ACC112 (cell line): Measurements from ENCODE around the gene B3GLCT.

Experiments used
- H2AFZ ChIP-seq: fragments of 200-600 bp; sonication (generic); one replicate; pipeline ENCODE4 v1.6.0; 2017; ENCODE audit warnings: antibody characterized with exemption, low read length; ENCODE audit not compliant: unreplicated experiment
- H3K27ac ChIP-seq: fragments of 200-600 bp; sonication (generic); 2 replicates; pipeline ENCODE4 v1.5.1; 2014; ENCODE audit warnings: low read depth, mild to moderate bottlenecking, antibody characterized with exemption, low read length, moderate library complexity
- H3K27me3 ChIP-seq: fragments of 200-600 bp; sonication (generic); 2 replicates; pipeline ENCODE4 v1.6.1; 2014; ENCODE audit warnings: mild to moderate bottlenecking, antibody characterized with exemption, low read length, moderate library complexity, mixed read lengths; ENCODE audit not compliant: insufficient read depth
- H3K36me3 ChIP-seq: fragments of 200-600 bp; sonication (generic); 2 replicates; pipeline ENCODE4 v1.6.1; 2016; ENCODE audit warnings: mild to moderate bottlenecking, antibody characterized with exemption, low read length, moderate library complexity, mixed read lengths; ENCODE audit not compliant: insufficient read depth
- H3K4me1 ChIP-seq: fragments of 200-600 bp; sonication (generic); one replicate; pipeline ENCODE4 v1.6.1; 2016; ENCODE audit warnings: low read length, mixed read lengths; ENCODE audit not compliant: insufficient read depth, unreplicated experiment, control insufficient read depth
- H3K4me3 ChIP-seq: fragments of 200-600 bp; sonication (generic); 2 replicates; pipeline ENCODE4 v1.5.1; 2014; ENCODE audit warnings: mild to moderate bottlenecking, low read depth, low read length
- H3K79me2 ChIP-seq: fragments of 200-600 bp; sonication (generic); one replicate; pipeline ENCODE4 v1.6.0; 2016; ENCODE audit warnings: low read length; ENCODE audit not compliant: control insufficient read depth, unreplicated experiment, insufficient read depth

B3GLCT gene

DNA sequence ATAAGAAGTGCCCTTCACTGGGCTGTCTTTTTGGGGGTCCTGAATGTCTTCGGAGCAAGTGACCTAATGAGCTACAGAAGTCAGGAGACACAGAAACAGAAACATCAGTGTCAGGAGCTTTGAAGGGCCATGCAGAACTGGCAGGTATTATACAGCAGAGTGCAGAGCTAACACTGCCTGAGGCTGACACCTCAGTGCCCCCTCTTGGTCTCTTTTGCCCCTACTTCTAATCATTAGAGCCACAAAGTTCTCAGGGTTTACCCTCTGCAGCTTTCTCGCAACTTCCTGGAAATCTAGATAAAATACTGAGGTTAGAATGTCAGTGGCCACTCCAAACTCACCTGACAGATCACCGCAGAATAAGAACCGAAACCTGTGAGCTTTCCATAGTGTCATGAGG, 172.7 kb downstream of the B3GLCT start:
- Histone ChIP-seq H3K27ac (no peak overlapping the region), H3K79me2 (no peaks in the 10 kb centered on the region), H2AFZ (no peak overlapping the region), H3K27me3 (peaks cover 34% of the 10 kb centered on the region), H3K36me3 (no peaks in the 10 kb centered on the region), H3K4me3 (no peak overlapping the region), H3K4me1 (no peaks in the 10 kb centered on the region)

GRCh38 chr13:31374682-31375081, 174.9 kb downstream of the B3GLCT start:
- H3K4me1 ChIP-seq = no peaks in the 10 kb centered on the region
- H3K27ac ChIP-seq = no peak overlapping the region
- H2AFZ ChIP-seq = no peak overlapping the region
- H3K4me3 ChIP-seq = no peak overlapping the region
- peaks cover 48% of the 10 kb centered on the region for H3K27me3 ChIP-seq
- no peaks in the 10 kb centered on the region for H3K36me3 ChIP-seq
- H3K79me2 ChIP-seq = no peaks in the 10 kb centered on the region

DNA sequence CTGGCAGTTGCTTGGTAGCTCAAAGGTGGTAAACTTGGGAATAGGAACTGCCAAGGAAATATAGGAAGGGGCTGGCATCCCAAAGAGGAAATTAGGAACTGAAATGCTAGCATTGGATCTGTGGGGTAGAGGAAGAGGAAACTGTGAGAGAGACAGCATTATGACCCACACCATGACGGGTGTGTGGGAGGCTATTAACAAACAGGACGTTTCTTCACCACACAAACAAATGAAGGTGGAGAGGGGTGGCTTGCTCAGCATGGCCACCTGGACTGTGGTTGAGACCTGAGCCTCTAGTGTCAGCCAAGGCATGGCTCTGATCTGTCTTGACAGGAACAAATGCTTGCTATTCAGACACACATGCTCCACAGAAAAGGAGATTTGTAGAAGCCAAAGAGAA, 178.2 kb downstream of the B3GLCT start:
- H2AFZ ChIP-seq = no peak overlapping the region
- no peaks in the 10 kb centered on the region for H3K36me3 ChIP-seq
- H3K79me2 ChIP-seq = no peaks in the 10 kb centered on the region
- peaks cover 26% of the 10 kb centered on the region for H3K27me3 ChIP-seq
- H3K27ac ChIP-seq = no peak overlapping the region
- no peak overlapping the region for H3K4me3 ChIP-seq
- H3K4me1 ChIP-seq = no peaks in the 10 kb centered on the region

DNA sequence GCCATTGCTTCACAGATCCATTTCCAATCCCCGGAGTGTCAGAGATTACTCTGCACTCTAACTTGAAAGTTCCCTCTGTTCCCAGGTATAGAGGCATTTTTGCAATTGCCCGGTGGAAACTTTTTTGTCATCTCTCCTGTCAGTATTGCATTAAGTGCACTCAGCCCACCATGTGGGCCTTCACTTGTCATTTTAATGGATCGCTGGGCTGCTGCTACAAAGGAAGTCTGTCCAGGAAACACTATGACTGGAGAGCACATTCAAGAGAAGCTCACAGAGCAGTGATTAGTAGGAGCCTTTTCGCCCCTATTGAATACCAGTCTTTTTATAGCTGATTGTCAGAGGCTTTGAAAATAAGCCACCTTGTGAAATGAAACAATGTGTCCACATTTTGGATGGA, 180.9 kb downstream of the B3GLCT start:
- Histone ChIP-seq H3K4me1 (no peaks in the 10 kb centered on the region), H3K36me3 (no peaks in the 10 kb centered on the region), H3K27me3 (peaks cover 22% of the 10 kb centered on the region), H3K4me3 (no peak overlapping the region), H2AFZ (no peak overlapping the region), H3K27ac (no peak overlapping the region), H3K79me2 (no peaks in the 10 kb centered on the region)
